Nephron (organoid): ENCODE data around the gene OR13J1.

Experiments
- H3K27ac Mint-ChIP-seq, 3 experiments: 2 replicates each; pipeline ENCODE4 v1.8.0; 2020; ENCODE audit warnings: mixed read lengths in 3 of 3, mild to moderate bottlenecking in 2 of 3, moderate library complexity in 1 of 3
- H3K27me3 Mint-ChIP-seq: 2 replicates; pipeline ENCODE4 v1.8.0; 2021; ENCODE audit warnings: low read depth, mild to moderate bottlenecking, moderate library complexity, mixed read lengths
- H3K36me3 Mint-ChIP-seq: 2 replicates; pipeline ENCODE4 v1.8.0; 2020; ENCODE audit warnings: low read depth, mixed read lengths
- H3K4me1 Mint-ChIP-seq: 2 replicates; pipeline ENCODE4 v1.8.0; 2020; ENCODE audit warnings: mixed read lengths
- H3K4me3 Mint-ChIP-seq, 3 experiments: 2 replicates each; pipeline ENCODE4 v1.8.0; 2020; ENCODE audit warnings: mild to moderate bottlenecking in 3 of 3, mixed read lengths in 3 of 3, moderate library complexity in 2 of 3
- H3K9me3 Mint-ChIP-seq: 2 replicates; pipeline ENCODE4 v1.8.0; 2020; ENCODE audit warnings: mixed read lengths
- TF ChIP-seq, protein P1 (sequence below), 3 experiments: fragments of 200-600 bp; sonication (generic); IDR thresholded peaks; one replicate each; pipeline ENCODE4 v1.5.0; 2021; ENCODE audit warnings: antibody characterized with exemption in 3 of 3; ENCODE audit not compliant: unreplicated experiment in 3 of 3

Gene OR13J1

GRCh38 chr9:35841645-35841900, 28.6 kb downstream of the OR13J1 start:
- Mint-ChIP-seq H3K27ac (no peak overlapping the region), H3K9me3 (no peaks in the 10 kb centered on the region), H3K4me1 (peaks cover 19% of the 10 kb centered on the region), H3K27me3 (peaks cover 6% of the 10 kb centered on the region), H3K36me3 (peaks cover 33% of the 10 kb centered on the region), H3K4me3 (no peak overlapping the region)
- TF ChIP-seq, protein P1, sequence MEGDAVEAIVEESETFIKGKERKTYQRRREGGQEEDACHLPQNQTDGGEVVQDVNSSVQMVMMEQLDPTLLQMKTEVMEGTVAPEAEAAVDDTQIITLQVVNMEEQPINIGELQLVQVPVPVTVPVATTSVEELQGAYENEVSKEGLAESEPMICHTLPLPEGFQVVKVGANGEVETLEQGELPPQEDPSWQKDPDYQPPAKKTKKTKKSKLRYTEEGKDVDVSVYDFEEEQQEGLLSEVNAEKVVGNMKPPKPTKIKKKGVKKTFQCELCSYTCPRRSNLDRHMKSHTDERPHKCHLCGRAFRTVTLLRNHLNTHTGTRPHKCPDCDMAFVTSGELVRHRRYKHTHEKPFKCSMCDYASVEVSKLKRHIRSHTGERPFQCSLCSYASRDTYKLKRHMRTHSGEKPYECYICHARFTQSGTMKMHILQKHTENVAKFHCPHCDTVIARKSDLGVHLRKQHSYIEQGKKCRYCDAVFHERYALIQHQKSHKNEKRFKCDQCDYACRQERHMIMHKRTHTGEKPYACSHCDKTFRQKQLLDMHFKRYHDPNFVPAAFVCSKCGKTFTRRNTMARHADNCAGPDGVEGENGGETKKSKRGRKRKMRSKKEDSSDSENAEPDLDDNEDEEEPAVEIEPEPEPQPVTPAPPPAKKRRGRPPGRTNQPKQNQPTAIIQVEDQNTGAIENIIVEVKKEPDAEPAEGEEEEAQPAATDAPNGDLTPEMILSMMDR (IDR thresholded peaks at IDR 0.05; ENCODE audit: unreplicated experiment in 3 of 3) = no peak

GRCh38 chr9:35840881-35841644, 29.1 kb downstream of the OR13J1 start:
- Mint-ChIP-seq H3K27ac (no peak overlapping the region), H3K36me3 (peaks cover 33% of the 10 kb centered on the region), H3K4me1 (peaks cover 19% of the 10 kb centered on the region), H3K4me3 (no peak overlapping the region), H3K27me3 (peaks cover 4% of the 10 kb centered on the region), H3K9me3 (no peaks in the 10 kb centered on the region)
- TF ChIP-seq, protein P1 (IDR thresholded peaks at IDR 0.05; ENCODE audit: unreplicated experiment in 3 of 3) = no peak

GRCh38 chr9:35839926-35840325, 30.3 kb downstream of the OR13J1 start:
- Mint-ChIP-seq H3K4me3 (no peak overlapping the region), H3K36me3 (peaks cover 35% of the 10 kb centered on the region), H3K4me1 (peaks cover 11% of the 10 kb centered on the region), H3K27ac (no peak overlapping the region), H3K27me3 (no peaks in the 10 kb centered on the region), H3K9me3 (no peaks in the 10 kb centered on the region)
- TF ChIP-seq, protein P1 (IDR thresholded peaks at IDR 0.05; ENCODE audit: unreplicated experiment in 3 of 3) = no peak

DNA sequence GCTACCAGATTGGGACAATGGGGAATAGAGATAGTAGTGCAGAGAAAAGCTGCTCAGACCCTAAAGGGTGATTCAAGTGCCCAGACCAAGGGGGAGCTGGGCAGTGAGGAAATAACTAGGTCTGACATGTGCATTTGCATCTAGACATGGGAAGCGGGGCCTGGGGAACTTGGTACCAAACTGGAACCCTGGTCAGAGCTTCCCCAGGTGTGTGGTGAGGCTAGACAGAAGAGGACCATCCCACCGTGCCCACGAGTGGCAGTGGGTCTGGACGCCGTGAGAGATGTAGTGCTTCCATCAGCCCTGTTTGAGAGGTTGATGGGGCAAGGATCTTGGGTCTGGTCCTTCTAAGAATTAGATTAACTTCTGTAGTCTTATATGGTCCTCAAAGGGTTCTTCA, 33.6 kb downstream of the OR13J1 start:
- TF ChIP-seq, protein P1 (IDR thresholded peaks at IDR 0.05; ENCODE audit: unreplicated experiment in 3 of 3) = no peak
- no peaks in the 10 kb centered on the region for H3K27me3 Mint-ChIP-seq
- H3K4me3 Mint-ChIP-seq = no peak overlapping the region
- H3K4me1 Mint-ChIP-seq = peaks cover 33% of the 10 kb centered on the region
- no peak overlapping the region for H3K27ac Mint-ChIP-seq
- peaks cover 23% of the 10 kb centered on the region for H3K36me3 Mint-ChIP-seq
- H3K9me3 Mint-ChIP-seq = no peaks in the 10 kb centered on the region

DNA sequence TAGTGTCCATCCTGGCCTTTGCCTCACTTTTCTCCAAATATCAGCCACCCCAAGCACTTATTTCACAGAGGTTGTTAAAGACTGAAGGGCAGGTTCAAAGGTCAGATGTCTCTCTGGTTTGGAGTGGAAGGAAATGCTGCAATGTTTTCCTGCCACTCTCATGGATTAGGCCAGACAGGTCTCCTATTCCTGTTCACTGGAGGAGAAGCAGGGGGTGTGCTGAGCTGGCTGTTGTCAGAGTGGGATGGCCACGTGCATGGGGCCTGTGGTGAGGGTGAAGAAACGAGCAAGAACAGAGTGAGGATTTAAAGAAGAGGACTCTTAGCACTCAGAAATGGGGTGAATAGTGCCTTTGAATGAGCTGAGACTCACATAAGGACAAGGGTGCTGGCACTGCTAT, 34.4 kb downstream of the OR13J1 start:
- Mint-ChIP-seq H3K9me3 (no peaks in the 10 kb centered on the region), H3K4me1 (peaks cover 42% of the 10 kb centered on the region)

More for the DNA sequence above, 34.4 kb downstream of the OR13J1 start:
- TF ChIP-seq, protein P1 (IDR thresholded peaks at IDR 0.05; ENCODE audit: unreplicated experiment in 3 of 3) = no peak
- no peak overlapping the region for H3K27ac Mint-ChIP-seq
- H3K27me3 Mint-ChIP-seq = no peaks in the 10 kb centered on the region
- no peak overlapping the region for H3K4me3 Mint-ChIP-seq
- peaks cover 23% of the 10 kb centered on the region for H3K36me3 Mint-ChIP-seq
